Stimulated activated CD8-positive, alpha-beta memory T cell treated with anti-CD3 and anti-CD28 coated beads, Interleukin-12 subunit alpha, Interleukin-12 subunit beta, amount 100 ng/mL, for 24 hours (primary cell): ENCODE results near the gene LAMC3.

Experiments
- DNase-seq: peaks from one replicate; pipeline ENCODE4 v3.0.0-alpha.2; 2020; ENCODE audit errors: extremely low read depth

LAMC3 gene

DNA sequence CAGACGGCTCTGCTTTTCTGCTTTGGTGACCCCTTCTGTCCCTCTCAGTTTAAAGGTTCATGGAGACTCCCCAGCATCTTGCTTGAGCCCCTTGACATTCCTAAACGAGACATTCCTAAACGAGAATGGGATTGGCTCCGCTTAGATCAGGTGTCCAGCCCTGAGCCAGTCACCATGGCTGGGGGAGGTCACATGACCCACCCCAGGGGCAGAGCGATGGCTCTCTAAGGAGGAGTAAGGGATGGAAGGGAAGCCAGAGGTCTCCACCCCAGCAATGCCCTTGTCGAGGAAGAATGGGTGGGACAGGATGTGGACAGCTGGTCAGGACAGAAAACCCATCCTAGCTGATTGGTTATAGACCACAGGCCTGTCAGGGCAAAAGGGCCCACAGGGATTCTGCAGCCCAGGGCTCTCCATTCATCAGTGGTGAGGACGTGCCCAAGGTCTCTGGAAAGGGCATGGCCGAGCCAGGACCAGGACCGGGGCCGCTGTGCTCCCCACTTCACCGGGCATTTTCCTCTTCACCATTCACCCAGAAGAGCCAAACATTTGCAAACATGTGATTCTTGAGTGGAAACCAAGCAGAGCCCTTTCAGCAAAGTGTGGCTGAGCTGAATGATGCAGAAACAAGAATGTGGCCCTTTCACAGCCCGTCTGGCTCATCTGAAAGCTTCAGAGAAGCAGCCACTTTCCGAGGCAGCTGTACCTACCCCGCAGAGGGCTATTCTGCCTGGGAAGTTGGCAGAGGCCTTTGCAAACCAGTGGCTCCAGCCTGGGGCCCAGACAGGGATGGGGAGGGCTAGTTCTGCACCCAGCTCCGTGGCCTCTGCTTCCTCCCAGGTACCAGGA, 67.6 kb downstream of the LAMC3 start:
- no peak for DNase-seq

DNA sequence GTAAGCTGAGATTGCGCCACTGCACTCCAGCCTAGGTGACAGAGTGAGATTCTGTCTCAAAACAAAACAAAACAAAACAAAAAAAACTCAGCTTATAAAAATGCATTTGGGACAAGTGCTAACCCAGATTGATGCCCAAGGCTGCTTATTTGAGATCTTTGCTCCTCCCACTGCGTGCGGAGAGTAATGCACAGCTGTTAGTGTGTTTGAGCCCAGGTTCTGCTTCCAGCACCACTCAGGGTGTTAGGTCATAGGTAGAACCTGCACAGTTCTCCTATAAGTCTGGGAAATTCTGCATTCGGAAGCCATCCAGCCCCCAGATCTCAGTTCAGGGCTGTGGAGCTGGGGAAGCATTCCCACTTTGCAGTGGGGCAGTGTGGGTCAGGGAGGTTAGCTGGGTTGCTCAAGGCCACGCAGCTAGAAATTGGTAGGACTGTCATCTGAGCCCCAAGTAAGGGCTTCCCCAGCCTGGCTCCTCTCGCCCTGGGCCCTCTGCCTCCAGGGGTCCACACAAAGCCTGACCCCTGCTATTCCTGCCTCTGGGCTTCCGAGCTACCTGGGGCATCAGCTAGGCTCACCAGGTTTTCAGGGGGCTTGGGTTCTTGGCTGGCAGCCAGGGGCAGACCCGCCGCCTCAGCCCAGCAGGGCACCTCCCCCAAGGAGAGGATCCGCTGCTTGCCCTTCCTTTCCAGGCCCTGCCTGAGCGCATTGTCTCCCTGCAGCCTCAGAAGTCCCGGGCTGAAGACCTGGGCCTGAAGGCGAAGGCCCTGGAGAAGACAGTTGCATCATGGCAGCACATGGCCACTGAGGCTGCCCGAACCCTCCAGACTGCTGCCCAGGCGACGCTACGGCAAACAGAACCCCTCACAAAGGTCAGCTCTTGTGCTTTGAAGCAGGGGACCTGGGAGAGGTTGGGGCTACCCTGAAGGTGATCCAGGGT, 69.7 kb downstream of the LAMC3 start:
- DNase-seq = no peak

GRCh38 chr9:131080589-131080988, 71.6 kb downstream of the LAMC3 start:
- no peak for DNase-seq

DNA sequence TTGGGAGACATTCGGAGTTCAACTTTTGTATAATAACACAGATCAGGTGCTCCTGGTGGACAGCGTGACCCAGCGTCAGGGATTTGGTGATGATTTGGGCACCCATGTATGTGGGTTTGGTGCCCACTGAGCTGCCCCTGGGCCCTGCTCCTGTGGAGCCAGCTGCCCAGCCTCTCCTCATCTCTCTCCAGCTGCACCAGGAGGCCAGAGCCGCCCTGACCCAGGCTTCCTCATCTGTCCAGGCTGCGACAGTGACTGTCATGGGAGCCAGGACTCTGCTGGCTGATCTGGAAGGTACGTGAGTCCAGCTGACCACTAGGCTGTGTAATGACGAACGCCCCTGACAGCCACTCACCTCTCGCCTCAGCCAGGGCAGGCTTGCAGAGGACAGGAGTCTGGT, 72.9 kb downstream of the LAMC3 start:
- no peak for DNase-seq

GRCh38 chr9:131082774-131083512, 74.0 kb downstream of the LAMC3 start:
- DNase-seq = no peak

GRCh38 chr9:131084661-131085369, 75.8 kb downstream of the LAMC3 start:
- no peak for DNase-seq

GRCh38 chr9:131085370-131086122, 76.6 kb downstream of the LAMC3 start:
- no peak for DNase-seq

- DNase-seq = no peak
These were observed 78.5 kb downstream of the LAMC3 start for GRCh38 chr9:131087354-131087893.

DNA sequence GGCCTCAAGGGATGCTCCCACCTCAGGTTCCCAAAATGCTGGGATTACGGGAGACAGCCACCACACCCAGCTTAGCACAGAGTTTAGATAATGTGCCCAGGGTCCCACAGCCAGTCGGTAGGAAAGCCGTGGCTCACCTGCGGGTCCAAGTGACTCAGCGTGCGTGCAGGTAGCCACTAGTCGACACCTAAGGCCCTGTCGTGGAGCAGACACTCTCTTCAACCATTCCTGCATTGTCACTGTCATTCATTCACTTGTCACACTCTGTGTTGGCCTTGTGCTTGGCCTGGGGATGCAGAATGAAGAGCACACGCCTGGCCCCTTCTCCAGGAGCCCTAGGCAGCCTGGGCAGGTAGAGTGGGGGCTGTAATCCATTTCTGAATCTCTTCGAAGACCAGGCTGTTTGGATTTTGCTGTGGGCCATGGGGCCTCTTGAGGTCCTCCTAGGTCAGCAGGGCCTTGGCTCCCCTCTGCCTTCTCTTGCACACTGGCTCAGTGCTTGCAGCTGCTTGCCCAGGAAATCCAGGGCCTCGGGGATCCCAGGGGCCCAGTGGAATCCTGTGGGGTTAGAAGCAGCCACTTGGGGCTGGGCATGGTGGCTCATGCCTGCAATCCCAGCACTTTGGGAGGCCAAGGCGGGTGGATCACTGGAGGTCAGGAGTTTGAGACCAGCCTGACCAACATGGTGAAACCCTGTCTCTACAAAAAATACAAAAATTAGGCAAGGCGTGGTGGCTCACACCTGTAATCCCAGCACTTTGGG, 81.2 kb downstream of the LAMC3 start:
- DNase-seq = no peak

DNA sequence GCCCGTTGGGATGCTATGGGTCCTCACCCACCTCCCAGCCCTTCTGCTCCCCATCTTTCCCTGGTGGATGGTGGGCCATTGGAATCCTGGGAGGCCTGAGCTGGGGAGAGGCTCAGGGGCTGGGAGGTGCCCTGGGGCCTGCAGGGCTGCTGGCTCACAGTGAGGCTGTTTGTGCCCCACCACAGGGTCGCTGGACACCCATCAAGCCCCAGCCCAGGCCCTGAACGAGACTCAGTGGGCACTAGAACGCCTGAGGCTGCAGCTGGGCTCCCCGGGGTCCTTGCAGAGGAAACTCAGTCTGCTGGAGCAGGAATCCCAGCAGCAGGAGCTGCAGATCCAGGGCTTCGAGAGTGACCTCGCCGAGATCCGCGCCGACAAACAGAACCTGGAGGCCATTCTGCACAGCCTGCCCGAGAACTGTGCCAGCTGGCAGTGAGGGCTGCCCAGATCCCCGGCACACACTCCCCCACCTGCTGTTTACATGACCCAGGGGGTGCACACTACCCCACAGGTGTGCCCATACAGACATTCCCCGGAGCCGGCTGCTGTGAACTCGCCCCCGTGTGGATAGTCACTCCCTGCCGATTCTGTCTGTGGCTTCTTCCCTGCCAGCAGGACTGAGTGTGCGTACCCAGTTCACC, 82.5 kb downstream of the LAMC3 start:
- no peak for DNase-seq

- DNase-seq = no peak
These were observed 83.1 kb downstream of the LAMC3 start for GRCh38 chr9:131092030-131092429.

GRCh38 chr9:131092548-131093440, 83.8 kb downstream of the LAMC3 start:
- no peak for DNase-seq

GRCh38 chr9:131094015-131094414, 85.0 kb downstream of the LAMC3 start:
- DNase-seq = no peak

DNA sequence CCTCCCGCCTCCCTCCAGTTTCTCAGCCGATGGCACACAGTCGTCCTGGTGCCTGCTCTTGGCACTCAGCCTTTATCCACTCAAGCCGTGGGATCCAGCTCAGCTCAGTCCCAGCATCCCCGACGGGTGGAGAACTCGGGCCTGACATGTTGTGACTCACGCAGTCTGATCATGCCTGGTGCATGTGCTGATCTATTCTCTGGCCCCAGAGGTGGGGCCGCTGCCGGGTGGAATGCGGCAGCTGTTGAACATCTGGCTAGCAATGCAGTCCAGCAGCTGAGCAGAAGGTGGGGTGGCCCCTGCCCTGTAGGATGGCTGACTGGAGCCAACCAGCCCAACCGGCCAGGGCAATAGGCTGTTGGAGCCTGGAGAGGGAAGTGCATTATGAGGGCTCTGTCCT, 85.6 kb downstream of the LAMC3 start:
- no peak for DNase-seq

- no peak for DNase-seq
These were observed 86.8 kb downstream of the LAMC3 start for GRCh38 chr9:131095666-131096268.

DNA sequence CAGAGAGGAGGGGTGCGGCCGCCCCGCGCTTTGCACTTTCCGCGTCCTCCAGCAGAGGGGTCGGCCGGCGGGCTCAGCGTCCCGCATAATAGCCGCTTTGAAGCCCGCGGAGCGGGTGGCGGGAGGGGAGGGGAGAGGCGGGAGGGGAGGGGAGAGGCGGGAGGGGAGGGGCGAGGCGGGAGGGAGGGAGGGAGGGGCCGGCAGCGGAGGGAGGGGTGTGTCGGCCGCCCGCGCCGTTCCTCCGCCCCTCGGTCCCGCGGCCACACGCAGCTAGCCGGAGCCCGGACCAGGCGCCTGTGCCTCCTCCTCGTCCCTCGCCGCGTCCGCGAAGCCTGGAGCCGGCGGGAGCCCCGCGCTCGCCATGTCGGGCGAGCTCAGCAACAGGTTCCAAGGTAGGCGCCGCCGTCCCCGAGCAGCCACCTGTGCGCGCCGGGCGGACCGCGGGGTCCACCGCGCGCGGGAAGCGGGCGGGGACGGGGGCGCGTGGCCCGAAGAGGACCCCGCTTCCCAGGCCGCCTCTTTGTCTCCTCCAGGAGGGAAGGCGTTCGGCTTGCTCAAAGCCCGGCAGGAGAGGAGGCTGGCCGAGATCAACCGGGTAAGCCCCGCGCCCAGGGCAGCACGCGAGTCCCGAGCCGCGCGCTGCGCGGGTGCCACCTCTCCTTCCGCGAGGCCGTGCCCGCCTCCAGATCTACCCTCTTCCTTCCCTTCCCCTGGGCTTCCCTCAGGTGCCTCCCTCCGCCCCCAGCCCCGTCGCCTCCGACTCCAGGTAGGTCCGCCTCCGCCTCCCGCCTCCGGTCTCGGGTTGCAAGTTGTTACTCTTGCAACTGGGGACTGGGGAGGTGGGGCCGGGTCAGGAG, 87.5 kb downstream of the LAMC3 start, which contains the start of gene AIF1L:
TSS of gene AIF1L (plus strand) at position 263 of the 857 bp plus-strand sequence. CDS start at position 362, 99 bp downstream.
- DNase-seq = no peak
